Parathyroid adenoma (tissue), 2 donors: ENCODE results near the gene PCDHGB1.
A peak's percentile ranks its signal among the peaks of the same experiment; 100 is the strongest.
"Not testable (repeated sequence)": the region's sequence is repeated elsewhere in the genome, so short reads cannot be mapped to it uniquely, and the experiment has no call there.

ENCODE experiments used
- H2AFZ ChIP-seq: fragments of 300-600 bp; sonication (generic); one replicate; pipeline ENCODE4 v1.7.0; 2017; ENCODE audit warnings: antibody characterized with exemption, mild to moderate bottlenecking
- H3K27ac ChIP-seq: fragments of 300-600 bp; sonication (generic); one replicate; pipeline ENCODE4 v1.7.0; 2017
- H3K27me3 ChIP-seq: fragments of 300-600 bp; sonication (generic); one replicate; pipeline ENCODE4 v1.7.0; 2017; ENCODE audit warnings: low read length; ENCODE audit not compliant: control insufficient read depth, insufficient read depth
- H3K36me3 ChIP-seq: fragments of 300-600 bp; sonication (generic); one replicate; pipeline ENCODE4 v1.7.0; 2017; ENCODE audit warnings: low read length; ENCODE audit not compliant: control insufficient read depth, insufficient read depth
- H3K4me1 ChIP-seq: fragments of 300-600 bp; sonication (generic); one replicate; pipeline ENCODE4 v1.7.0; 2017; ENCODE audit warnings: control low read depth
- H3K4me2 ChIP-seq: fragments of 300-600 bp; sonication (generic); one replicate; pipeline ENCODE4 v1.7.0; 2017; ENCODE audit warnings: low read length
- H3K4me3 ChIP-seq: fragments of 300-600 bp; sonication (generic); one replicate; pipeline ENCODE4 v1.7.0; 2017; ENCODE audit warnings: low read depth, low read length
- H3K79me2 ChIP-seq: fragments of 300-600 bp; sonication (generic); one replicate; pipeline ENCODE4 v1.7.0; 2017; ENCODE audit warnings: control low read depth
- H3K9ac ChIP-seq: fragments of 300-600 bp; sonication (generic); one replicate; pipeline ENCODE4 v1.7.0; 2017; ENCODE audit warnings: mild to moderate bottlenecking
- H3K9me3 ChIP-seq: fragments of 300-600 bp; sonication (generic); one replicate; pipeline ENCODE4 v1.7.0; 2017; ENCODE audit warnings: low read length; ENCODE audit not compliant: control insufficient read depth
- TF ChIP-seq, protein P1 (sequence below): fragments of 300-600 bp; sonication (generic); IDR thresholded peaks from one replicate; pipeline ENCODE4 v1.7.0; 2017; ENCODE audit warnings: antibody characterized with exemption, mild to moderate bottlenecking
- donor health status: primary hyperparathyroidism.

Gene PCDHGB1

DNA sequence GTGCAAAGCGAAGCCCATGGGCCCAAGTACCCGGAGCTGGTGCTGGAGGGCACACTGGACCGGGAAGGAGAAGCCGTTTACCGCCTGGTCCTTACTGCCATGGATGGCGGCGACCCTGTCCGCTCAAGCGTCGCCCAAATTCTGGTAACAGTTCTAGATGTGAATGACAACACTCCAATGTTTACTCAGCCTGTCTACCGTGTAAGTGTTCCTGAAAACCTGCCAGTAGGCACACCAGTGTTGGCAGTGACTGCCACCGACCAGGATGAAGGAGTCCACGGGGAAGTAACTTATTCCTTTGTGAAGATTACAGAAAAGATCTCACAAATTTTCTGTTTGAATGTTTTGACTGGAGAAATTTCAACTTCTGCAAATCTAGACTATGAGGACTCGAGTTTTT is 24.7 kb downstream of the PCDHGB1 start:
- TF ChIP-seq, protein P1, sequence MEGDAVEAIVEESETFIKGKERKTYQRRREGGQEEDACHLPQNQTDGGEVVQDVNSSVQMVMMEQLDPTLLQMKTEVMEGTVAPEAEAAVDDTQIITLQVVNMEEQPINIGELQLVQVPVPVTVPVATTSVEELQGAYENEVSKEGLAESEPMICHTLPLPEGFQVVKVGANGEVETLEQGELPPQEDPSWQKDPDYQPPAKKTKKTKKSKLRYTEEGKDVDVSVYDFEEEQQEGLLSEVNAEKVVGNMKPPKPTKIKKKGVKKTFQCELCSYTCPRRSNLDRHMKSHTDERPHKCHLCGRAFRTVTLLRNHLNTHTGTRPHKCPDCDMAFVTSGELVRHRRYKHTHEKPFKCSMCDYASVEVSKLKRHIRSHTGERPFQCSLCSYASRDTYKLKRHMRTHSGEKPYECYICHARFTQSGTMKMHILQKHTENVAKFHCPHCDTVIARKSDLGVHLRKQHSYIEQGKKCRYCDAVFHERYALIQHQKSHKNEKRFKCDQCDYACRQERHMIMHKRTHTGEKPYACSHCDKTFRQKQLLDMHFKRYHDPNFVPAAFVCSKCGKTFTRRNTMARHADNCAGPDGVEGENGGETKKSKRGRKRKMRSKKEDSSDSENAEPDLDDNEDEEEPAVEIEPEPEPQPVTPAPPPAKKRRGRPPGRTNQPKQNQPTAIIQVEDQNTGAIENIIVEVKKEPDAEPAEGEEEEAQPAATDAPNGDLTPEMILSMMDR, result no peak
- H3K36me3 ChIP-seq, result no peaks in the 10 kb centered on the region
- no peaks in the 10 kb centered on the region for H3K27me3 ChIP-seq
- no peak overlapping the region for H3K27ac ChIP-seq
- peaks cover 15% of the 10 kb centered on the region for H3K9me3 ChIP-seq
- H3K9ac ChIP-seq, result no peak overlapping the region
- no peak overlapping the region for H2AFZ ChIP-seq
- no peak overlapping the region for H3K4me2 ChIP-seq
- no peak overlapping the region for H3K4me3 ChIP-seq
- H3K4me1 ChIP-seq, result no peaks in the 10 kb centered on the region
- no peaks in the 10 kb centered on the region for H3K79me2 ChIP-seq

DNA sequence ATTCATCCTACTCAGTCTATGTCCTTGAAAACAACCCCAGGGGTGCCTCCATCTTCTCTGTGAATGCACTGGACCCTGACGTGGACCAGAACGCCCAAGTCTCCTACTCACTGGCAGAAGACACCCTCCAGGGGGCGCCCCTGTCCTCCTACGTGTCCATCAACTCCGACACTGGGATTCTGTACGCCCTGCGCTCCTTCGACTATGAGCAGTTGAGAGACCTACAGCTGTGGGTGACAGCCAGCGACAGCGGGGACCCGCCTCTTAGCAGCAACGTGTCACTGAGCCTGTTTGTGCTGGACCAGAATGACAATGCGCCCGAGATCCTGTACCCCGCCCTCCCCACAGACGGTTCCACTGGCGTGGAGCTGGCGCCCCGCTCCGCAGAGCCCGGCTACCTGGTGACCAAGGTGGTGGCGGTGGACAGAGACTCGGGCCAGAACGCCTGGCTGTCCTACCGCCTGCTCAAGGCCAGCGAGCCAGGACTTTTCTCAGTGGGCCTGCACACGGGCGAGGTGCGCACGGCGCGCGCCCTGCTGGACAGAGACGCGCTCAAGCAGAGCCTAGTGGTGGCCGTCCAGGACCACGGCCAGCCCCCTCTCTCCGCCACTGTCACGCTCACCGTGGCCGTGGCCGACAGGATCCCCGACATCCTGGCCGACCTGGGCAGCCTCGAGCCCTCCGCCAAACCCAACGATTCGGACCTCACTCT is 25.7 kb downstream of the PCDHGB1 start:
- H3K79me2 ChIP-seq, H3K9ac ChIP-seq, H3K27ac ChIP-seq, H3K27me3 ChIP-seq, H2AFZ ChIP-seq, H3K36me3 ChIP-seq, H3K4me1 ChIP-seq, H3K4me3 ChIP-seq, H3K4me2 ChIP-seq: not testable (repeated sequence)
- peaks cover 10% of the 10 kb centered on the region for H3K9me3 ChIP-seq

GRCh38 chr5:141382469-141383294 is 32.8 kb downstream of the PCDHGB1 start, which contains the start of gene PCDHGA7:
Gene PCDHGA7, plus strand, starts transcription at chr5:141382742. Its CDS starts 158 bp downstream, at chr5:141382900.
- Histone ChIP-seq H3K27me3 (no peaks in the 10 kb centered on the region), H3K4me1 (no peaks in the 10 kb centered on the region), H3K4me3 (peak within 1 kb of the TSS; percentile 38), H3K27ac (no peak within 1 kb of the TSS), H3K36me3 (no peaks in the 10 kb centered on the region), H3K9ac (no peak within 1 kb of the TSS), H3K9me3 (peaks cover 2% of the 10 kb centered on the region), H3K4me2 (peak within 1 kb of the TSS; percentile 12), H3K79me2 (no peaks in the 10 kb centered on the region), H2AFZ (peak within 1 kb of the TSS; percentile 40)
- TF ChIP-seq, protein P1, result no peak

GRCh38 chr5:141383345-141383744 is 33.4 kb downstream of the PCDHGB1 start:
- Histone ChIP-seq H3K79me2 (no peaks in the 10 kb centered on the region), H3K27me3 (no peaks in the 10 kb centered on the region), H2AFZ (no peak overlapping the region), H3K27ac (no peak overlapping the region), H3K4me3 (no peak overlapping the region), H3K4me2 (no peak overlapping the region), H3K9ac (no peak overlapping the region), H3K9me3 (peaks cover 2% of the 10 kb centered on the region), H3K36me3 (no peaks in the 10 kb centered on the region), H3K4me1 (no peaks in the 10 kb centered on the region)
- TF ChIP-seq, protein P1, result no peak

GRCh38 chr5:141384471-141385267 is 34.8 kb downstream of the PCDHGB1 start:
- Histone ChIP-seq H3K27me3 (no peaks in the 10 kb centered on the region), H3K79me2 (no peaks in the 10 kb centered on the region), H3K36me3 (no peaks in the 10 kb centered on the region), H3K9me3 (no peaks in the 10 kb centered on the region), H3K27ac (no peak overlapping the region), H3K4me3 (no peak overlapping the region), H3K4me2 (no peak overlapping the region), H3K4me1 (no peaks in the 10 kb centered on the region), H3K9ac (no peak overlapping the region), H2AFZ (no peak overlapping the region)
- TF ChIP-seq, protein P1, result no peak
